Mononuclear cell (primary cell): ENCODE data around the gene SRRM5. TPM values are rescaled to one million over a fixed set of nuclear protein-coding genes. Genes with fewer than 3 reads are reported as not detected.

Source experiments
- H3K27me3 ChIP-seq: 2 replicates; pipeline ENCODE4 v1.6.0; 2011; ENCODE audit warnings: low read length, control low read depth; ENCODE audit not compliant: insufficient read depth
- H3K4me1 ChIP-seq: 2 replicates; pipeline ENCODE4 v1.5.1; 2011; ENCODE audit warnings: mild to moderate bottlenecking, low read length, control low read depth; ENCODE audit not compliant: insufficient read depth
- H3K4me3 ChIP-seq: 2 replicates; pipeline ENCODE4 v1.5.1; 2011; ENCODE audit warnings: mild to moderate bottlenecking, low read length, moderate library complexity
- H3K9me3 ChIP-seq: 2 replicates; pipeline ENCODE4 v1.5.1; 2011; ENCODE audit warnings: low read depth, mild to moderate bottlenecking, control low read depth, low read length
- total RNA-seq: library from RNA; depleted of rRNA; stranded (reverse); fragments of >200 nt; gene quantifications from one replicate; pipeline ENCODE4 v1.2.3, GENCODE V29; 2012

The SRRM5 gene
- total RNA-seq = 0.10 TPM

- no peak within 1 kb of the TSS for H3K4me3 ChIP-seq
- no peaks in the 10 kb centered on the region for H3K27me3 ChIP-seq
- no peaks in the 10 kb centered on the region for H3K4me1 ChIP-seq
- no peaks in the 10 kb centered on the region for H3K9me3 ChIP-seq
Measured at GRCh38 chr19:43611788-43612187, at the start of gene SRRM5. Gene SRRM5 (plus strand): TSS chr19:43612088. CDS start chr19:43612122, 34 bp downstream.

GRCh38 chr19:43562226-43562697, 49.6 kb upstream of the SRRM5 start:
- H3K4me3 ChIP-seq = no peak overlapping the region
- H3K9me3 ChIP-seq = no peaks in the 10 kb centered on the region
- no peaks in the 10 kb centered on the region for H3K27me3 ChIP-seq
- H3K4me1 ChIP-seq = peaks cover 48% of the 10 kb centered on the region

GRCh38 chr19:43562698-43563241, 49.1 kb upstream of the SRRM5 start:
- Histone ChIP-seq H3K27me3 (no peaks in the 10 kb centered on the region), H3K4me3 (no peak overlapping the region)

GRCh38 chr19:43563816-43564457, 48.0 kb upstream of the SRRM5 start:
- H3K4me1 ChIP-seq = peaks cover 48% of the 10 kb centered on the region
- H3K27me3 ChIP-seq = no peaks in the 10 kb centered on the region
- H3K9me3 ChIP-seq = no peaks in the 10 kb centered on the region
- H3K4me3 ChIP-seq = no peak overlapping the region

More at GRCh38 chr19:43562698-43563241, 49.1 kb upstream of the SRRM5 start:
- Histone ChIP-seq H3K9me3 (no peaks in the 10 kb centered on the region), H3K4me1 (peaks cover 48% of the 10 kb centered on the region)

GRCh38 chr19:43564800-43565199, 47.1 kb upstream of the SRRM5 start:
- Histone ChIP-seq H3K27me3 (no peaks in the 10 kb centered on the region), H3K4me3 (no peak overlapping the region), H3K9me3 (no peaks in the 10 kb centered on the region), H3K4me1 (peaks cover 48% of the 10 kb centered on the region)

- no peak overlapping the region for H3K4me3 ChIP-seq
- H3K4me1 ChIP-seq = peaks cover 7% of the 10 kb centered on the region
- no peaks in the 10 kb centered on the region for H3K27me3 ChIP-seq
- no peaks in the 10 kb centered on the region for H3K9me3 ChIP-seq
Measured at GRCh38 chr19:43569657-43570056, 42.2 kb upstream of the SRRM5 start.

- Histone ChIP-seq H3K27me3 (no peaks in the 10 kb centered on the region), H3K4me3 (no peak overlapping the region), H3K9me3 (no peaks in the 10 kb centered on the region), H3K4me1 (peaks cover 10% of the 10 kb centered on the region)
Measured at GRCh38 chr19:43570174-43570791, 41.6 kb upstream of the SRRM5 start.

GRCh38 chr19:43572171-43572588, 39.7 kb upstream of the SRRM5 start:
- Histone ChIP-seq H3K4me1 (peaks cover 18% of the 10 kb centered on the region), H3K9me3 (no peaks in the 10 kb centered on the region), H3K4me3 (no peak overlapping the region), H3K27me3 (no peaks in the 10 kb centered on the region)

GRCh38 chr19:43574424-43575155, 37.3 kb upstream of the SRRM5 start:
- H3K9me3 ChIP-seq = no peaks in the 10 kb centered on the region
- no peaks in the 10 kb centered on the region for H3K27me3 ChIP-seq
- peaks cover 19% of the 10 kb centered on the region for H3K4me1 ChIP-seq
- peak overlapping the region; percentile 96 for H3K4me3 ChIP-seq

- Histone ChIP-seq H3K4me3 (peak within 1 kb of the TSS; percentile 96), H3K4me1 (peaks cover 26% of the 10 kb centered on the region), H3K9me3 (no peaks in the 10 kb centered on the region), H3K27me3 (no peaks in the 10 kb centered on the region)
Measured at GRCh38 chr19:43575156-43575950, 36.5 kb upstream of the SRRM5 start, which contains the start of the genes PINLYP and XRCC1. Gene PINLYP (plus strand): TSS chr19:43575801. CDS start chr19:43577192, 1,391 bp downstream. Gene XRCC1 (minus strand): TSS chr19:43575527. CDS start chr19:43575458, 69 bp downstream.

- Histone ChIP-seq H3K4me1 (peaks cover 34% of the 10 kb centered on the region), H3K27me3 (no peaks in the 10 kb centered on the region), H3K9me3 (no peaks in the 10 kb centered on the region), H3K4me3 (peak overlapping the region; percentile 96)
Measured at GRCh38 chr19:43575955-43576878, 35.7 kb upstream of the SRRM5 start.

- H3K27me3 ChIP-seq = no peaks in the 10 kb centered on the region
- H3K9me3 ChIP-seq = no peaks in the 10 kb centered on the region
- peaks cover 41% of the 10 kb centered on the region for H3K4me1 ChIP-seq
- no peak overlapping the region for H3K4me3 ChIP-seq
Measured at GRCh38 chr19:43578787-43579186, 33.1 kb upstream of the SRRM5 start.

GRCh38 chr19:43581467-43581866, 30.4 kb upstream of the SRRM5 start:
- peaks cover 32% of the 10 kb centered on the region for H3K4me1 ChIP-seq
- H3K4me3 ChIP-seq = no peak overlapping the region
- H3K27me3 ChIP-seq = no peaks in the 10 kb centered on the region
- H3K9me3 ChIP-seq = no peaks in the 10 kb centered on the region
